Endothelial cell of umbilical vein (primary cell): ENCODE results near the gene KCNF1.

Experiments used
- CTCF ChIP-seq, 2 donors: IDR thresholded peaks; 1 replicate in 1 of 2; 2 replicates in 1 of 2; pipeline ENCODE4 v1.5.1; 2011; ENCODE audit warnings: low read length in 2 of 2, mild to moderate bottlenecking in 2 of 2, moderate library complexity in 2 of 2, control low read depth in 1 of 2, inconsistent platforms in 1 of 2, low read depth in 1 of 2; ENCODE audit not compliant: insufficient read depth in 1 of 2; ENCODE audit errors: extremely low read depth in 1 of 2
- EZH2 ChIP-seq: IDR thresholded peaks from 2 replicates; pipeline ENCODE4 v1.6.1; 2012; ENCODE audit warnings: borderline replicate concordance, low read depth, mild to moderate bottlenecking, moderate library complexity, low read length, inconsistent platforms; ENCODE audit not compliant: severe bottlenecking
- FOS ChIP-seq: IDR thresholded peaks from 2 replicates; pipeline ENCODE4 v1.6.1; 2011; ENCODE audit warnings: mild to moderate bottlenecking, low read length, moderate library complexity, borderline replicate concordance; ENCODE audit not compliant: insufficient read depth
- GATA2 ChIP-seq: IDR thresholded peaks from 2 replicates; pipeline ENCODE4 v1.7.0; 2011; ENCODE audit warnings: low read depth, mild to moderate bottlenecking, moderate library complexity, mixed read lengths, low read length; ENCODE audit not compliant: insufficient read length, insufficient read depth
- JUN ChIP-seq: IDR thresholded peaks from 2 replicates; pipeline ENCODE4 v1.6.1; 2011; ENCODE audit warnings: borderline replicate concordance, low read depth; ENCODE audit not compliant: insufficient read length, insufficient read depth
- MAX ChIP-seq: IDR thresholded peaks from 2 replicates; pipeline ENCODE4 v1.6.1; 2011; ENCODE audit not compliant: insufficient read depth, insufficient read length
- MYC ChIP-seq: IDR thresholded peaks from one replicate; pipeline ENCODE4 v1.6.1; 2011; ENCODE audit warnings: mild to moderate bottlenecking, low read depth, low read length
- POLR2A ChIP-seq: IDR thresholded peaks from 2 replicates; pipeline ENCODE4 v1.6.1; 2012; ENCODE audit warnings: low read depth, mild to moderate bottlenecking, control low read depth, low read length
- POLR2AphosphoS5 ChIP-seq: IDR thresholded peaks from 2 replicates; pipeline ENCODE4 v1.6.1; 2012; ENCODE audit warnings: low read depth, mild to moderate bottlenecking, control low read depth, low read length, moderate library complexity; ENCODE audit not compliant: insufficient read depth

- no peak for TF ChIP-seq CTCF (IDR thresholded peaks at IDR 0.05; ENCODE audit: extremely low read depth in 1 of 2, insufficient read depth in 1 of 2, low read depth in 1 of 2, low read length in 2 of 2)
- no peak for TF ChIP-seq FOS
- no peak for TF ChIP-seq EZH2
- no peak for TF ChIP-seq POLR2AphosphoS5
- no peak for TF ChIP-seq POLR2A
- no peak for TF ChIP-seq MAX
- no peak for TF ChIP-seq JUN
- TF ChIP-seq MYC, result no peak
- TF ChIP-seq GATA2, result no peak
Observed at GRCh38 chr2:10905006-10905861, 6.5 kb upstream of the KCNF1 start.
